ENCODE measurements around the gene LYRM9. TPM values are rescaled to one million over a fixed set of nuclear protein-coding genes. Genes with fewer than 3 reads are reported as not detected.

Gene LYRM9
- total and polyA plus RNA-seq, 11 donors: 3.9 to 25.2 (median 9.7) TPM

DNA sequence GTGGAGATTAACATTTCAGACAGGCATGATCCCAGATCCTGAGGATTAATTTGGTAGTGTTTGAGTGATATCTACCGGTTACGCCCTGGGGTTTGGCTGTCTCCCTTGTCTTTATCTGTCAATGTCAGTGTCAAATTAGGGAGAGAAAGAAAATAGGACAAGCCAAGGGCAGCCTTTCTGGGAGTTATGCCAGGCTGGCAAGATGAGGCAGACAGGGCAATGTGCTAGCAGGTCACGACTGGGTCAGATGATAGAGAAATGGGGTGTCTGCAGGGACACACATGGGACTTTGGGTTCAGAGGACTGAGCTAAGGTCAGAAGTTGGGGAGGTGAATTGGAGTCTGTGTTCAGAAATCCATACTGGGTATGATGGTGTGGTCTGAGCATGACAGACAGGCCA lies 27.4 kb upstream of the LYRM9 start:
- peaks cover 0 to 5% (median 0%) of the 10 kb centered on the region in 12 donors for H3K9me3 ChIP-seq
- TF ChIP-seq POLR2A (IDR thresholded peaks at IDR 0.05) (no peak), CTCF (IDR thresholded peaks at IDR 0.05) (no peak)
- no peak overlapping the region for H3K4me3 ChIP-seq
- no peaks in the 10 kb centered on the region for H3K36me3 ChIP-seq
- peaks cover 0 to 14% (median 1%) of the 10 kb centered on the region in 12 donors for H3K4me1 ChIP-seq
- peak; percentile 88 to 94 (median 91) for ATAC-seq
- H3K27ac ChIP-seq: peak overlapping the region in 8 of 12 donors; percentile 11 to 68 (median 48)
- intact Hi-C loops (cut with DNase I): loop anchor here in 1 of 10 donors (2.0 kb wide), 1 partner anchor 48 kb away; no protein-coding TSS in a partner anchor
- 48 to 70% (median 53%) methylated on average over 3 of the region's 3 CpGs for WGBS, 4 donors
- DNase-seq: peak in 4 of 5 donors; percentile 54 to 75 (median 67)
- H3K27me3 ChIP-seq: no peaks in the 10 kb centered on the region

- Histone ChIP-seq H3K4me1 (peaks cover 0 to 14% (median 1%) of the 10 kb centered on the region in 12 donors), H3K27ac (no peak overlapping the region), H3K36me3 (no peaks in the 10 kb centered on the region), H3K27me3 (no peaks in the 10 kb centered on the region), H3K4me3 (no peak overlapping the region), H3K9me3 (no peaks in the 10 kb centered on the region)
- intact Hi-C loops (cut with DNase I): no loop called here
- DNase-seq (no peak), ATAC-seq (no peak)
- 71 to 80% (median 76%) methylated on average over 7 of the region's 7 CpGs for WGBS, 4 donors
- TF ChIP-seq POLR2A (IDR thresholded peaks at IDR 0.05) (no peak), CTCF (IDR thresholded peaks at IDR 0.05) (no peak)
These were observed 25.9 kb upstream of the LYRM9 start for GRCh38 chr17:27919079-27919478.

DNA sequence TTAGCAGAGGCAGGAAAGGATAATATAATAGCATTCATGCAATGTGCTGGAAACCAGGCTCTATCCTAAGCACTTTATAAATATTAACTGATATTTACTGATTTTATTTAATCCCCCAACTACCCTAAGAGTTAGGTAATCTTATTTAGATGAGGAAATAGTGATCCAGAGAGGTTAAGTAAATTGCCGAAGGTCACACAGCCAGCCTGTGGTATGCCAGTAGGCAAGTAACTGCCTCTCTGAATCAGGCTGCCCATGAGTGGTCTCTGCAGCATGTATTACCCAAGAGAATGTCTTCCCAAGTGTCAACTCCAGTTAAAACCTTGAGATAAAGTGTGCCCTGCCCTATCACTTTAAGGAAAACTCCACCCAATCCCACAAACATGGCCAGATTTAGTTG lies 25.3 kb upstream of the LYRM9 start:
- peaks cover 0 to 14% (median 1%) of the 10 kb centered on the region in 12 donors for H3K4me1 ChIP-seq
- no peak overlapping the region for H3K27ac ChIP-seq
- no peaks in the 10 kb centered on the region for H3K36me3 ChIP-seq
- no peaks in the 10 kb centered on the region for H3K9me3 ChIP-seq
- ATAC-seq: no peak
- TF ChIP-seq POLR2A (IDR thresholded peaks at IDR 0.05): no peak
- no peak for TF ChIP-seq CTCF (IDR thresholded peaks at IDR 0.05)
- DNase-seq: no peak
- no peak overlapping the region for H3K4me3 ChIP-seq
- intact Hi-C loops (cut with DNase I): no loop called here
- 98 to 100% (median 100%) methylated on average over 1 of the region's 1 CpG for WGBS, 4 donors
- no peaks in the 10 kb centered on the region for H3K27me3 ChIP-seq

- peaks cover 0 to 14% (median 1%) of the 10 kb centered on the region in 12 donors for H3K4me1 ChIP-seq
- no peaks in the 10 kb centered on the region for H3K36me3 ChIP-seq
- no peak for TF ChIP-seq CTCF (IDR thresholded peaks at IDR 0.05)
- H3K27ac ChIP-seq: no peak overlapping the region
- 53 to 63% (median 58%) methylated on average over 1 of the region's 1 CpG for WGBS, 4 donors
- ATAC-seq: no peak
- no peaks in the 10 kb centered on the region for H3K9me3 ChIP-seq
- no peak overlapping the region for H3K4me3 ChIP-seq
- no peak for DNase-seq
- intact Hi-C loops (cut with DNase I): no loop called here
- no peaks in the 10 kb centered on the region for H3K27me3 ChIP-seq
These were observed 23.8 kb upstream of the LYRM9 start for GRCh38 chr17:27917000-27917399.

All from heart left ventricle (tissue), 16 donors.